Colon (tissue), 2 donors: ENCODE results near the gene CDHR2.

ENCODE experiments used
- FAIRE-seq: peaks from 2 replicates; lab custom pipeline; 2012; peaks lifted over from hg19 to GRCh38; lab: Jason Lieb, UNC
- donor health status: control.
- donor health status: control.

Gene CDHR2

GRCh38 chr5:176620333-176620981 is 71.3 kb downstream of the CDHR2 start:
- FAIRE-seq, result no peak

- FAIRE-seq, result no peak
These were observed 72.5 kb downstream of the CDHR2 start for GRCh38 chr5:176621661-176622079.

GRCh38 chr5:176624142-176624541 is 75.0 kb downstream of the CDHR2 start:
- no peak for FAIRE-seq

- FAIRE-seq, result no peak
These were observed 75.8 kb downstream of the CDHR2 start for GRCh38 chr5:176624938-176625337.

GRCh38 chr5:176625512-176625911 is 76.4 kb downstream of the CDHR2 start:
- no peak for FAIRE-seq

- FAIRE-seq, result no peak
These were observed 77.1 kb downstream of the CDHR2 start for GRCh38 chr5:176625966-176626875.

- no peak for FAIRE-seq
These were observed 77.7 kb downstream of the CDHR2 start for GRCh38 chr5:176626876-176627236.

- no peak for FAIRE-seq
These were observed 78.4 kb downstream of the CDHR2 start for GRCh38 chr5:176627582-176627981.

- FAIRE-seq, result no peak
These were observed 79.5 kb downstream of the CDHR2 start for GRCh38 chr5:176628406-176629228.

- no peak for FAIRE-seq
These were observed 80.2 kb downstream of the CDHR2 start for GRCh38 chr5:176629317-176629852.

GRCh38 chr5:176629853-176630680 is 80.9 kb downstream of the CDHR2 start, which contains the start of the genes EIF4E1B and SNCB:
Gene EIF4E1B, plus strand, starts transcription at chr5:176630675. Its CDS starts 12,113 bp downstream, at chr5:176642788.
Gene SNCB, minus strand, starts transcription at chr5:176630534. Its CDS starts 880 bp downstream, at chr5:176629654.
- no peak for FAIRE-seq

- FAIRE-seq, result no peak
These were observed 81.6 kb downstream of the CDHR2 start for GRCh38 chr5:176630681-176631222.

GRCh38 chr5:176631383-176632200 is 82.5 kb downstream of the CDHR2 start:
- no peak for FAIRE-seq

- no peak for FAIRE-seq
These were observed 83.6 kb downstream of the CDHR2 start for GRCh38 chr5:176632745-176633144.

- no peak for FAIRE-seq
These were observed 84.5 kb downstream of the CDHR2 start for GRCh38 chr5:176633598-176633997.

- FAIRE-seq, result no peak
These were observed 87.3 kb downstream of the CDHR2 start for GRCh38 chr5:176636426-176636825.

- FAIRE-seq, result no peak
These were observed 88.4 kb downstream of the CDHR2 start for GRCh38 chr5:176637556-176637955.

GRCh38 chr5:176638437-176638836 is 89.3 kb downstream of the CDHR2 start:
- FAIRE-seq, result no peak

- FAIRE-seq, result no peak
These were observed 90.1 kb downstream of the CDHR2 start for GRCh38 chr5:176639208-176639607.

- no peak for FAIRE-seq
These were observed 90.8 kb downstream of the CDHR2 start for GRCh38 chr5:176639981-176640380.
